Measurements from ENCODE around the gene SFMBT1.

DNA sequence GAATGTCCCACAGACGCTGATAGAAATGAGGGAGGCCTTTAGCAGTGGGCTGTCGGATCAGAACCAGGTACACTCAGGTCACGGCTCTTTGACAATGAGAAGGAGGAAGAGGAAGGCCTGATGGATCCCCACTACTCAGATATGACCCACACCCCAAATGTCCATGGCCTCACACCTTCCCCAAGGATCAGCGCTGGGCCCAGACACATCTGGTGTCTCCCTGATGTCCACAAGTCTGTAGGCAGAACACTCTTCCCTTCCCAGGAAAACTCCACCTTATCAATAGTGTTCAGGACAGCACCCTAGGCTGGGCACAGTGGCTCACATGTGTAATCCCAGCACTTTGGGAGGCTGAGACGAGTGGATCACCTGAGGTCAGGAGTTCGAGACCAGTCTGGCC lies 33.3 kb upstream of the SFMBT1 start:
- TF ChIP-seq CTCF (IDR thresholded peaks at IDR 0.05; ENCODE audit: insufficient read depth, low read depth, low read length), result no peak
- no peak for TF ChIP-seq EZH2 (IDR thresholded peaks at IDR 0.05; ENCODE audit: insufficient read depth, low read length)
